GM19351 (cell line): ENCODE results near the gene VSTM2L.

Experiments used
- ATAC-seq: cut with Tn5 transposase; IDR thresholded peaks from one replicate; pipeline ENCODE4 v1.9.1; 2021; ENCODE audit warnings: mild to moderate bottlenecking, moderate library complexity; ENCODE audit not compliant: unreplicated experiment

VSTM2L gene

GRCh38 chr20:37899105-37900045, 3.6 kb upstream of the VSTM2L start:
- ATAC-seq, result no peak

GRCh38 chr20:37901240-37901639, 1.7 kb upstream of the VSTM2L start:
- ATAC-seq, result no peak

GRCh38 chr20:37901654-37902503, 1.0 kb upstream of the VSTM2L start:
- peak; percentile 50 for ATAC-seq

GRCh38 chr20:37903317-37904007, 535 bp downstream of the VSTM2L start:
- ATAC-seq, result no peak

- no peak for ATAC-seq
Measured at GRCh38 chr20:37904008-37904642, 1.2 kb downstream of the VSTM2L start.

GRCh38 chr20:37904845-37905373, 2.0 kb downstream of the VSTM2L start:
- no peak for ATAC-seq

GRCh38 chr20:37905671-37906613, 3.0 kb downstream of the VSTM2L start:
- ATAC-seq, result no peak

- no peak for ATAC-seq
Measured at GRCh38 chr20:37907330-37907676, 4.4 kb downstream of the VSTM2L start.

GRCh38 chr20:37907677-37908401, 4.9 kb downstream of the VSTM2L start:
- ATAC-seq, result no peak

- ATAC-seq, result no peak
Measured at GRCh38 chr20:37911261-37911660, 8.3 kb downstream of the VSTM2L start.

GRCh38 chr20:37911838-37912281, 8.9 kb downstream of the VSTM2L start:
- ATAC-seq, result no peak

- no peak for ATAC-seq
Measured at GRCh38 chr20:37912874-37913273, 9.9 kb downstream of the VSTM2L start.

- no peak for ATAC-seq
Measured at GRCh38 chr20:37913567-37914366, 10.8 kb downstream of the VSTM2L start.

GRCh38 chr20:37914367-37914671, 11.4 kb downstream of the VSTM2L start:
- no peak for ATAC-seq

GRCh38 chr20:37914672-37915433, 11.9 kb downstream of the VSTM2L start:
- ATAC-seq, result no peak

GRCh38 chr20:37915434-37915787, 12.5 kb downstream of the VSTM2L start:
- ATAC-seq, result no peak

- ATAC-seq, result no peak
Measured at GRCh38 chr20:37915800-37916570, 13.1 kb downstream of the VSTM2L start.
